HL-60/S4 (cell line): Measurements from ENCODE around the gene POM121.
"Not testable (repeated sequence)": the region's sequence is repeated elsewhere in the genome, so short reads cannot be mapped to it uniquely, and the experiment has no call there.

Experiments
- in situ Hi-C: fragments of 300-500 bp; cut with MboI; formaldehyde crosslinking; loops from 2 replicates; pipeline ENCODE4 v1.14.3; 2022; ENCODE audit warnings: low sequenced_read_pairs

POM121 gene

DNA sequence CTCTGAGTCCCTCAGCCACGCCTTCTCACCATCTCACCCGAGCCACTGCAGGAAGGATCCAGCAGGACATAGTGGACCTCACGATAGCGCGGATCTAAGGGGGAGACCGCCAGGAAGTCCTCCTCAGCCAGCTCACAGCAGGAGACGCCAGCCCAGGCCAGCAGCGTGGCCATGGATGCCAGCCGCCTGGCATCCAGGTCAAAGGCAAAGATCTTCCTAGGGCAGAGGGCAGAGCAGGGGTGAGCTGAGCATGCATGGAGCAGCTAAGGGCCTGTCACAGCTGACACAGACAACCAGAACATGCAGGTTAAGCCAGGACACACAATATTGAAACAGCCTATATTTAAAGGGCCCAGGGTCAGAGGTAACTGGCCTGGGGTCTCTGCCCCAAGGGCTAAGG is 24.4 kb downstream of the POM121 start:
- in situ Hi-C loops, result not testable (repeated sequence)

DNA sequence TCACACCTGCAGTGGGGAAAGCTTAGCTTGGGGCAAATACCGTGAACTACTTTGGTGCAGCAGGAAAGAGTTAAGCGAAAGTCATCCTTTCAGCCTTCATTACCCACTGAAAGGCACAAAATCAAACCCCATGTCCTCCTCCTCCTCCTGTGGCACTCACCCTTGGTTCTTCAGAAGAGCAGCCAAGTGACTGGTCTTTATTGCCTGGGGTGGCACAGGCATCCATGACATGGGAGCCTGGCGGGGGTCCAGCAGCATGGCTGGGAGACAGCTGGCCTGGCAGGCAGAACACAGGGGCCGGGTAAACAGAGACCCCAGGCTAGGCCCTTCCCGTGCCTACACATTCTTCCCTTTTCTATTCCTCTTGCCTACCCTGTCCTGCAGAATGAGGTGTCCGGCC is 24.8 kb downstream of the POM121 start:
- in situ Hi-C loops, result not testable (repeated sequence)

DNA sequence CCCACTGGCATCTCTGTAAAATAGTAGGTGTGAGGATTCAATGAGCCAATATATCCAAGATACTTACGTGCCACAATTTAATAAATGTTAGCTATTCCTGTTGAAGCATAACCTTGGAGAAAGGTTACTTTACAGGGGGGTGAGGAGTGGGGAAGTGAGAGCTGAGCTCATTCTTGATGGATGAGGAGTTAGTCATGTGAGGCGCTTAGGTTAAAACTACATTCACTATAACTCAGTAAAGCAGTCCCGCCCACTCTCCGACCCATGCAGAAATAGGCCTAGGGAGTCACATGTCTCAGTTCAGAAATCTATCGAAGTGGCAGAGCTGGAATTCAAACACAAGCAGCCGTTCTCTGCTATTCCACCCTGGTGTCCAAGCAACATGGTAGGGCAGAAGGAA is 25.5 kb downstream of the POM121 start:
- in situ Hi-C loops, result not testable (repeated sequence)

DNA sequence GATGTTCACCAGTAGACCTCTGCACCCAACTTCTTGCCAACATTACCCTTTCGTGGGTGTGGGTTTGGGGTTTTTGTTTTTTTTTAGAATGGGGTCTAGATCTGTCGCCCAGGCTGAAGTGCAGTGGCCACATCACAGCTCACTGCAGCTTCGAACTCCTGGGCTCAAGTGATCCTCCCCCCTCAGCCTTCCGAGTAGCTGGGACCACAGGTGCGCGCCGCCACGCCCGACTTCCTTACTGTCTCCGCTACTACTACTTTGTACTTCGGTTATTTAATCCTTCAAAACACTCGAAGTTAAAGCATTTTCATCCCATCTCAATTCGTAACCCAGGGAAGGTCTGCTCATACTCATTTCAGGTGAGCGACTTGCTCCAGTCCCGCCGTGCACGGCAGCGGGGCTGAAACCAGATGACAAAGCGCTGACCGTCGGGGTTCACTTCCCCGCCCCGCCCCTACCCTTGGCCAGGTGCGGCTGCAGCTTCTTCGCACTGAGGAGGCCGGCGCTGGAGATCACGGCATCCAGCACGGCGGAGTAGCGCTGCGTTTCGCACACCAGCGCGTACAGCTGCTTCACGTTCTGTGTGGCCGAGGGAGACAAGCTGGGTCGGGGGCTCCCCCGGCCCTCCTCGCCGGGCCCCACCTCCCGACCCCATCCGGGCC is 29.1 kb downstream of the POM121 start:
- in situ Hi-C loops, result not testable (repeated sequence)

DNA sequence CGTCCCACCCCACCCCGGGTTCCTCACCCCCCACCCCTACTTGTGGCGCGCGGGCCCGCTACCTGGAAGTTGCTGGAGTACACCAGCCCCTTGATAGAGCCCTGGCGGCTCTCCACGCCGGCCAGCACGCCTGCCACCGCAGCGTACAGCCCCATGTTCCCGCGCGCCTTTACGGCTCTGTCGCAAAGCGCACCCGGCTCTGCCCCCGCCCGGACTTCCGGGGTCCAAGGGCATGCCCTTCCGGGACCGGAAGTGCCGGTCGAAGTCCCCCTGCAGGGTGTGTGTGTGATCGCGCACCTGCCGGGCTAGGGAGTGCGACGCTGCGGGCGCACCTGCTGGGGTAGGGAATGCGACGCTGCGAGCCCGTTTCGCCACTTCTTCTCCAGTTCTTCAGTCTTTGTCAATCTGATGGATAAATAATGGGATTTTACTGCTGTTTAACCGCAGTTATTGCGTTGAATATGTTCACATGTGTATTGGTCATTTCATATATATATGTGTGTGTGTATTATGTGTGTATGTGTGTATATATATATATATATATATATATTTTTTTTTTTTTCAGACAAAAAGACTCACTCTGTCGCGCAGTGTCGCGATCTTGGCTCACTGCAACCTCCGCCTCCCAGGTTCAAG is 29.8 kb downstream of the POM121 start:
- in situ Hi-C loops, result not testable (repeated sequence)

DNA sequence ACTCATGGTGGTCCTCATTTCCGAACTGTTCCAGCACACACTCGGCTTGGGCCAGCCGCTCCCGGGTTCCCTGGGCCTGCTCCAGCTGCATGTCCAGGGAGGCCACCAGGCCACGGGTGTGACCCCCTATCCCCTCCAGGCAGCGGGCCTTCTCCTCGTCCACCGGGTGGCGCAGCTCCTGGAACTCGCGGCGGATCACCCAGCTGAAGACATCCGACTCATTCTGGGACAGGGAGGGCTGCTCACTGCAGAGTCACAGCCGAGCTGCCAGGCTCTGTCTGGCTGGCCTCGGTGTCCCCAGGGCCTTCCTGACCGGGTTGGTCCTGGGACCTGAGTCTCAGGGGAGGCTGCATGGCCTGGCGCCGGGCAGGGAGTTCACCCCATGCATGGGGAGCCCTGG is 35.1 kb downstream of the POM121 start:
- in situ Hi-C loops, result not testable (repeated sequence)

DNA sequence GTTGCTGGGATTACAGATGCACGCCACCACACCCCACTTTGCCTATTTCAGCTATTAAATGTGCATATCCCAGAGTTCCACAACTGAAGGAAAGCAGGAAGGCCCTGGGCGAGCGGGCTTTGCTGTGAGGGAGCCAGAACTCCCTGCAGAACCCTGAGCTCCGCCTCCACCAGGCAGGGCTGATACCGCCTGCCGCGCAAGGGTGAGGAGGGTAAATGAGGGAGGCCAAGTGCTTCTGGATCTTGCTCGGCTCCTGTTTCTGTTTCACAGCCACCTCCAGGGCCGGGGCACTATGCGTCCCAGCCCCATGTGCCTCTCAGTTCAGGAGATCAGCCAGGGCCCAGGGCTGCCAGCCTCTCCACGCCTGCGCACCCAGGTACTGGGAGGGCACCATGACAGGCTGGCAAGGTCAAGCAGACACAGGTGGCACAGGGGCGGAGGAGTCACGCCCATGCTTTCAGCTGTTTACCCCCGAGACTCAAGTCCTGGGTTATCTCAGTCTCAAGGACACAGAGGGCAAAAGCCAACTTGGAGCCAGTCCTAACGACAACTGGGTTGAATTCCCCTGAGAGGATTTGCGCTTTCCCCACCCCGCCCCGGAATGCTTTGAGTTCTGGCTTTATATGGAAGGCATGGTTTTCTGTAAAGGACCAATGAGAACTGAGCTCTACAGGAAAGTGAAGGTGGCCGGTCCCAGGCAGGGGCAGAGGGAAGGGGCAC is 35.9 kb downstream of the POM121 start:
- in situ Hi-C loops, result not testable (repeated sequence)

DNA sequence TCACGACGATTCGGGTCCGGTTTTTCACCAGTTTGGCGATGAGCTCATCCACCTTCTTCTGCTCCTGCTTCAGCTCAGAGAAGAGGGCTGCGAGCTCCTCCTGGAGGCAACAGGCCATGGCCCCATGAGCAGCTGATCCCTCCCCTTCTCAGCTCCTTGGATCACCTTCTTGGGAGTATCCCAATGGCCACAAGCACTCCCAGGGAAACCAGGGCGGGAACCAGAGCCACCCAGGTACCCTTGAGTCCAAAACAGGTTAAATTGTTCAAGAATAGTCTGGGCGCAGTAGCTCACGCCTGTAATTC is 36.4 kb downstream of the POM121 start:
- in situ Hi-C loops, result not testable (repeated sequence)

DNA sequence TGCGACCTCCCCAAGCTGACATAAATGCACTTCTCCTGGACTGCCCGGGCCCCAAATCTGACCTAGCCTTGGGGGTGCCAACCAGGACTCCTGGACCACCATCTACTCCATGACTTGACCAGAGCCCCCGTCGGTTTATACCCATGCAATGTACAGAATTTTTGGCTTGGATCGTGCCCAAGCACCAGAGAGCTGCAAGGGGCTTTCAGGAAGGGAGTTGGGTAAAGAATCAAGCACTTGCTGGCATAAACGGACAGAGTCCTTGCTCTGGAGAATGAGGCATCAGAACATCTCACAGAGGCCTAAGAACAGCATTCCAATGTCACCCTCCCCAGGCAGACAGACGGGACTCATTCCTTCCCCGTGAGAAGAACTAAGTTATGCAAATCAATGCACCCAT is 38.2 kb downstream of the POM121 start:
- in situ Hi-C loops, result not testable (repeated sequence)

DNA sequence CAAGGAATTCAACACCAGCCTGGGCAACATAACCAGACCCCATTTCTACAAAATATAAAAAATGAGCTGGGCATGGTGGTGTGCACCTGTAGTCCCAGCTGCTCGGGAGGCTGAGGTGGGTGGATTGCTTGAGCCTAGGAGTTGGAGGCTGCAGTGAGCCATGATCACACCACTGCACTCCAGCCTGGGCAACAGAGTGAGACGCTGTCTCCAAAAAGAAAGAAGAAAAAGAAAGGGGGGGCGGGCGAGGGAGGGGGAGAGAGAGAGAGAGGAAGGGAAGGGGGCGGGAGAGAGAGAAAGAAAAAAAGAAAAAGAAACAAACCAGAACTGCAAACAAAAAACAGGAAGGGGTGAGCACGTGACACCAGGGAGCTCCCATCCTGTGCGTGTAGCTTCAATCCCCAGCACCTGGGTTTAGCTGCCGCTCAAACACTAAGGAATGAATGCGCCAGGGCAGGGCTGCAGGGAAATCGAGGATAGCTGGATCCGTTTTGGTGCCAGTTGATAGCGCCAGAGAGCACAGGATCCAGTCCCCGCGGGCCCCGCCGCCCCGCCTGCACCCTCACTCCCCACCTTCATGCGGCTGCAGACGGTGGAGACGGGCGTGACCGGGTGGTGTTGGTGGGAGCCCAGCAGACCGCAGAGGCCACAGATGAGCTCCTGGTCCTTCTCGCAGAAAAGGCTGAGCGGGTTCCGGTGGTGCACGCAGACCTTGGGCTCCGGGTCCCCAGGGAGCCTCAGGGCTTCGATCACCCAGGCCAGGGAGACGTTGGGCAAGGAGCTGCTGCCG is 40.5 kb downstream of the POM121 start:
- in situ Hi-C loops, result not testable (repeated sequence)

DNA sequence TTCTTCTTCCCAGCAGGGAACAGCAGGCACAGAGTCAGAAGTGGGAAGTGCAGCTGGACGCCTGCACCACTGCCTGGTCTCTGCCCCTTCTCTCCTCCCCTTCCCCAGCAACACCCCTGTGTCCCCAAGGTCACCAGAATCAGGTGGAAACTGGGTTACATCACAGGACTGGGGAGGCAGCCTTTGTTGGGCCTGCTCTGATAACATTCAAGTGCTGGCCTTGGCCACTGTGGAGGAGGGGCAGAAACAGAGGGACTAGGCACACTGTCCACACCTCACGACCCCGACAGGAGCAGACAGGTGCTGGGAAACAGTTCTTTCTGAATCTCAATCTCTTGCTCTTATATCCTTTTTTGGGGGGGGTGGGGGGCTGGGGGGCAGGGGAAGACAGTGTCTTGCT is 42.0 kb downstream of the POM121 start:
- in situ Hi-C loops, result not testable (repeated sequence)

DNA sequence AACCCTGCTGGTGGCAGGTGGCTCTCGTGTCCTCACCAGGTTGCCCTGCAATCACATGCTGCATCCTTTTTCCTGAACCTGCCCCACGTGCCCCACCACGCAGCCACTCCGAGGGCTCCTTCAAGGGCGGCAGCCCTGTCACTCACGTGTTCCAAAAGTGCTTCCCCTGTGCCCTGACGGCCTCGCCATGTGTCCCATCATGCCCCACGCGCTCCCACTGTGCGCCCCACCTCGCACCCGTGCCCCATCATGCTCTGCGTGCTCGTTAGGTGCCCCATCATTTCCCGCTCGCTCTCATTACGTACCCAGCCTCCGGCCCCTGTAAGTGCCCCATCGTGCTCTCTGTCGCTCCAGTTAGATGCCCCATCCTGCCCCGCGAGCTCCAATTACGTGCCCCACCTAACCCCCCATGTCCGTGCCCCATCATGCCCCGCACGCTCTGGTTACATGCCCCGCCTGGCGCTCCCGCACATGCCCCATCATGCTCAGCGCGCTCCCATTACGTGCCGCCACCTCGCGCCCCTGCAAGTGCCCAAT is 44.2 kb downstream of the POM121 start, which contains the start of gene TRIM74:
Gene TRIM74, minus strand, starts transcription at position 487 of the 537 bp plus-strand sequence. CDS start 3,309 bp downstream, outside the sequence.
- in situ Hi-C loops, result not testable (repeated sequence)

DNA sequence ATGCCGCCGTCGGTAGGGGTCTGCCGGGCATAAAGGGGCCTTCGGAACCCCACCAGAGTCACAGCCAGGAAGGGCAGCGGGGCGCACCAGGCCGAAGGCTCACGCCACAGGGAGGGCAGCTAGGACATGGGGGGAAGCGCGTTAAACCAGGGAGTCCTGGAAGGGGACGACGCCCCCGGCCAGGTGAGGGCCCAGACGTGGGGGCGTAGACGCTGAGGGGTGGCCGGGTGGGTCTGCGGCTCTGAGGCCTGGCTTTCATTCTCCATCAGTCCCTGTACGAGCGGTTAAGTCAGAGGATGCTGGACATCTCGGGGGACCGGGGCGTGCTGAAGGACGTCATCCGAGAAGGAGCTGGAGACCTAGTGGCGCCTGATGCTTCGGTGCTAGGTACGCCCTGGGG is 44.8 kb downstream of the POM121 start:
- in situ Hi-C loops, result not testable (repeated sequence)

DNA sequence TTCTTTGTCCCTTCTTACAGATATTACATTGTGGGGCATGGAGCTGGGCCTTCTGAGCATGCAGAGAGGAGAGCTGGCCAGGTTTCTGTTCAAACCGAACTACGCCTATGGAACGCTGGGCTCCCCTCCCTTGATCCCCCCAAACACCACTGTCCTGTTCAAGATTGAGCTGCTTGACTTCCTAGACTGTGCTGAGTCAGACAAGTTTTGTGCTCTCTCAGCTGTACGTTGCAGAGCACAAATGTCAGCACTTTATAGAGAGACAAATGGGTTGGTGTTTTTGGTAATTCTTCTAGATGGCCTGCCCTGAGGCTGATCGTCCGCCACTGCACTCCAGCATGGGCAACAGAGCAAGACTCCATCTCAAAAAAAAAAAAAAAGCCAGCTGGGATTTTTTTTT is 46.6 kb downstream of the POM121 start:
- in situ Hi-C loops, result not testable (repeated sequence)

DNA sequence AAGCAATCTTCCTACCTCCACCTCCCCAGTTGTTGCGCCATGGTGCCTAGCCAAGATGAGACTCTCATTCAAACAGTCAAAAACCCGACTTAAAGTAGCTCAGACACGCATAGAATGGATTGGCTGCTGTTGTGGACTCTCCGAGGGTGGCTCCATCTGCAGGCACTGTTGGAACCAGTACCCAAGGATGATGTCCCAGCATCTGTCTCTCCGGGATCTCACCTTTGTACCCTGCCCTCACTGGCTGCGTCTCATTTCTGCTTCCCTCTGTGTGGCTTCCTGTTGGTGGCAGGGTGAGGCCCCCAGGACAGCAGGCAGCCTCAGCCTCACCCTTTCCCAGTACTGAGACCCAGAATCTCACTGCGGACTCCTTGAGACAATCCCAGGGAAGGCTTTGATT is 49.9 kb downstream of the POM121 start:
- in situ Hi-C loops, result not testable (repeated sequence)

DNA sequence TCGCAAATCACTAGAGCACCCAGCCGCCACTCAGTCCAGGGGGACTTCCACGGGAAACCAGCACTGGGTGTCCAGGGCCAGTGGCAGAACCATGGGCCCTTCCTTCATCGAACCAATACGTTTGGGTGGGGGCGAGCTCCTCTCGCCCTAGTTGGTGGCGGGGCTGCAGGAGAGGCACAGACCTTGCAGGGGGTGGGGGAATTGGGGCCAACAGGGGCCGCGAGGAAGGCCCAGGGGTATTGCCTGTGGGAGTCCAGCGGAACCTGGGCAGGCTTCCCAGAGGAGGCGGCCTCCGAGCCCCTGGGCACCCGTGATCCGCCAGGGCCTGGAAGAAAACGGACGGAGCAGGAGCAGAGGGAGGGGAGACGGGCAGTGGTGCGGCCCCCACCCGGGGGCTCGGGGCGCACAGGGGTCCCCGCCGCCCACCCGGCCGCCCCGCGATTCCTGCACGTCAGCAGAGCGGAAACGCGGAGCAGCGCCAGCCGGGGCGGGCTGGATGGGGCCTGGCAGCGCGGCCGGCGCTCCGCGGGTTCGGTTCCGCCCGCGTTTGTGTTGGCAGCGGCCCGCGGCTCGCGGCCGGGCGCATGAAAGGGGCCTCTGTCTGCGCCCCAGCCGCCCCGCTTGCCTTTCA is 50.9 kb downstream of the POM121 start:
- in situ Hi-C loops, result not testable (repeated sequence)

DNA sequence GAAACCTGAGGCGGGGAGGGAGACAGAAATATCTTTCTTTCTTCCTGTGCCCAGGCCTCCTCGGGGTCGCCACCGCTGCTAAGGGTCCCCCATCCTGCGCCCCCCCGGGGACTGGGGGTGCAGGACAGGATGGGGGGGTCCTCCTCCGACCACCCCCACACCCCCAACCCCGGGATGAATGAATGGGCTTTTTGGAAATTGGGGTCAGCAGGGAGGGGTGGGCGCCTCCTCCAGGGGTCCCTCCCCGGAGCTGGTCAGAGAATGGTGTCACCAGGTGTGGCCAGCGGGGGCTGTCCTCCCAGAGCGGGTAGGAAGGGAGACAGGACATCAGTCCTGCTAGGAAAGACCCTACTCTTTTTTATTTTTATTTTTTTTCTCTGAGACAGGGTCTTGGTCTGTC is 51.5 kb downstream of the POM121 start:
- in situ Hi-C loops, result not testable (repeated sequence)

DNA sequence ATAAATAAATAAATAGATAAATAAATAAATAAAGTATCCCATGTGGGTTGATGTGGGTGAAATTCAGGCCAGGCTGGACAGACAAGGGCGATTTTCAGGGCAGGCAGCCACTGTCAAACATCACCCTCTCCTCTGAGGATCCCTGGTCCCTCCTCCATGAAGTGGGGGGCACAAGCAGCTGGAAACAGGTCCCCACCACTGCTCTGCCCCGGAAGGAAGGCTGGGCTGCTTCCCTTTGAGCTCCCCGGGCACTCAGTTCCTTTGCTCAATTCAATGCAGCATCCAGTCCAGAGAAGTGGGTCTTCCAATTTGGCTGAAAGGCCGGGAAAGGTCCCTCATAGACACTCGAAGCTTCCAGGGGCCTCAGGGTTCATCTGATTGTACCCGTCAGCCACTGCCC is 55.5 kb downstream of the POM121 start:
- in situ Hi-C loops, result not testable (repeated sequence)

DNA sequence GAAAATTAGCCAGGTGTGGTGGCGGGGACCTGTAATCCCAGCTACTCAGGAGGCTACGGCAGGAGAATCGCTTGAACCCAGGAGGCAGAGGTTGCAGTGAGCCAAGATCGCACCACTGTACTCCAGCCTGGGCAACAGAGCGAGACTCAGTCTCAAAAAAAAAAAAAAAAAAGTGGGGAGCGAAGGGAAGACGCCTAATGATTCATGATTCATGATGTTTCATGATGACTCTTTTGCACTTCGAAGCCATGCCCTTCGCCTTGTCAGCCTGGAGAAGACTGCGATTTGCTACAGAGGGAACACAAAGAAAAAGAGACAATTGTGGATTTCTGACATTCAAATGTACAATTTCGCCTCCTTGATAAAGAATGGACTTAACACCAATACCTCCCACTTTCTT is 57.2 kb downstream of the POM121 start:
- in situ Hi-C loops, result not testable (repeated sequence)

DNA sequence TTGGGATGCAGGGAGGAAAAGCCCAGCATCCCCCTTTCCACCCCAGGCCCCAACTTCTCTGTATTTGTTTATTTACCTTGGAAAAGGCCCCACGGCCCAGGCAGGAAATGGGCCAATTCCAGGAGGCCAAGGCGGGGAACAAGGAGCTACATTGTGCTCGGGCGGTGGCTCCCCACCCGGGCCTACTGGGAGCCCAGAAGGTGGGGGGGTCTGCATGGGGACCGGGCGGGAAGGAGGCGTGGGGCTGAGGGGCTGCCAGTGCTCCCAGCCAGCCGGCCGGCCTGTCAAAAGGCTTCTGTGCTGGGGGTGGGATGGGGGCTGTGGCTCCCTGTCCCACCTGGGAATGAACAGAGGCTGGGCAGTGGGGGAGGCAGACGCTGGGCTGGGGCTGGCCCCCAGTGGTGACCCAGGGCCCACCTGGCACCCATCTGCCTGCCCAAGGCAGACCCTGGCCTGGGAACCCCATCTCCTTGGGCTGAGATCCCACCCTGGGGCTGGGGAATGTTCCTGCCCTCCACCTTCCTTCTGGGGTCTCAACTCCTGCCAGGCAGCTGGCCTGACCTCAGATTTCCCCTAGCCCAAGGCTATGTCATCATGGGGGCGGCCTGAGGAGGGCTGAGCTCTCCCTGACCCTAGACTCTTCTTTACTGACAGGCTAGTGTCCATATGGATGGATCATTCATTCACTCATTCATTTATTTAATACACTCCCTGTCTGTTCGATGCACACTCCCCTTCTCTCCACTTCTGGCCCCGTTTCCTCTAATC is 65.4 kb downstream of the POM121 start:
- in situ Hi-C loops, result not testable (repeated sequence)
